GM12878 (cell line): ENCODE results near the gene HTN3.

Source experiments
- ATF3 ChIP-seq: IDR thresholded peaks from 2 replicates; pipeline ENCODE4 v1.6.1; 2011; ENCODE audit warnings: low read depth, mild to moderate bottlenecking, low read length, moderate library complexity, borderline replicate concordance; ENCODE audit errors: extremely low read depth
- CTCF ChIP-seq, 3 experiments: IDR thresholded peaks in 2 of 3; conservative IDR thresholded peaks in 1 of 3; 2 replicates each; pipeline ENCODE4 v1.5.1; 2011; ENCODE audit warnings: low read depth in 3 of 3, low read length in 3 of 3, mild to moderate bottlenecking in 3 of 3, control low read depth in 2 of 3, moderate library complexity in 2 of 3, inconsistent platforms in 1 of 3, mixed read lengths in 1 of 3; ENCODE audit not compliant: control insufficient read depth in 2 of 3, insufficient read depth in 1 of 3; ENCODE audit errors: extremely low read depth in 1 of 3
- E2F4 ChIP-seq: IDR thresholded peaks from 2 replicates; pipeline ENCODE4 v1.6.1; 2012; ENCODE audit warnings: low read depth, low read length, improper control_type of control experiment
- EGR1 ChIP-seq, 2 experiments: IDR thresholded peaks; 1 replicate in 1 of 2; 2 replicates in 1 of 2; pipeline ENCODE4 v1.6.1; 2011 to 2012; ENCODE audit warnings: low read depth in 2 of 2, low read length in 2 of 2, borderline replicate concordance in 1 of 2, mild to moderate bottlenecking in 1 of 2, moderate library complexity in 1 of 2
- ELK1 ChIP-seq: IDR thresholded peaks from 2 replicates; pipeline ENCODE4 v1.6.1; 2012; ENCODE audit warnings: low read depth, low read length, improper control_type of control experiment
- EZH2 ChIP-seq: IDR thresholded peaks from 2 replicates; pipeline ENCODE4 v1.6.1; 2012; ENCODE audit warnings: low read depth, mild to moderate bottlenecking, control low read depth, inconsistent platforms, low read length, borderline replicate concordance; ENCODE audit not compliant: control insufficient read depth
- FOXK2 ChIP-seq: fragments of 450-650 bp; IDR thresholded peaks from 2 replicates; pipeline ENCODE4 v1.6.1; 2017; ENCODE audit warnings: mild to moderate bottlenecking, moderate library complexity
- NFIC ChIP-seq: IDR thresholded peaks from 2 replicates; pipeline ENCODE4 v1.6.1; 2012; ENCODE audit warnings: low read depth, mild to moderate bottlenecking, inconsistent platforms, low read length, moderate library complexity
- NFYB ChIP-seq: IDR thresholded peaks from 2 replicates; pipeline ENCODE4 v1.6.1; 2011; ENCODE audit warnings: low read depth, mild to moderate bottlenecking, low read length, improper control_type of control experiment, moderate library complexity; ENCODE audit not compliant: insufficient read depth
- POLR2A ChIP-seq: IDR thresholded peaks from 2 replicates; pipeline ENCODE4 v1.6.1; 2011; ENCODE audit warnings: low read depth, mild to moderate bottlenecking, low read length
- POLR2AphosphoS5 ChIP-seq: IDR thresholded peaks from 2 replicates; pipeline ENCODE4 v1.6.1; 2011; ENCODE audit warnings: mild to moderate bottlenecking, low read length, inconsistent platforms
- PRDM15 ChIP-seq: fragments of 450-650 bp; formaldehyde crosslinking; IDR thresholded peaks from 2 replicates; pipeline ENCODE4 v1.4.0; 2020; ENCODE audit warnings: mild to moderate bottlenecking, moderate library complexity

GRCh38 chr4:70000711-70001110 lies 27.5 kb upstream of the HTN3 start:
- TF ChIP-seq EGR1 (IDR thresholded peaks at IDR 0.05; ENCODE audit: borderline replicate concordance in 1 of 2, low read depth in 2 of 2, low read length in 2 of 2): no peak
- no peak for TF ChIP-seq NFYB
- TF ChIP-seq POLR2AphosphoS5: no peak
- no peak for TF ChIP-seq NFIC
- no peak for TF ChIP-seq FOXK2
- no peak for TF ChIP-seq CTCF (IDR thresholded peaks at IDR 0.05 in 2 of 3, conservative IDR thresholded peaks at IDR 0.05 in 1 of 3; ENCODE audit: control insufficient read depth in 2 of 3, extremely low read depth in 1 of 3, insufficient read depth in 1 of 3, low read depth in 3 of 3, low read length in 3 of 3)
- no peak for TF ChIP-seq PRDM15 (CRISPR knock-in tag)
- no peak for TF ChIP-seq ELK1
- no peak for TF ChIP-seq POLR2A
- TF ChIP-seq EZH2: no peak
- no peak for TF ChIP-seq E2F4
- TF ChIP-seq ATF3: no peak
